Fibroblast of lung (primary cell): ENCODE measurements around the gene POLR3E. TPM values are rescaled to one million over a fixed set of nuclear protein-coding genes. Genes with fewer than 3 reads are reported as not detected.

Experiments used
- DNase-seq, 2 donors: peaks; one replicate each; pipeline versions ENCODE4 v3.0.0 to v3.0.0-alpha.2; 2010; ENCODE audit warnings: low read depth in 2 of 2
- H2AFZ ChIP-seq: 2 replicates; pipeline ENCODE4 v1.5.1; 2012; ENCODE audit warnings: low read length, control low read depth, inconsistent platforms
- H3K27ac ChIP-seq: 2 replicates; pipeline ENCODE4 v1.5.1; 2011; ENCODE audit warnings: low read length, control low read depth; ENCODE audit not compliant: insufficient read depth
- H3K27me3 ChIP-seq: 2 replicates; pipeline ENCODE4 v1.5.1; 2011; ENCODE audit warnings: mild to moderate bottlenecking, low read length; ENCODE audit not compliant: control insufficient read depth, insufficient read depth
- H3K36me3 ChIP-seq: 2 replicates; pipeline ENCODE4 v1.5.1; 2011; ENCODE audit warnings: low read length; ENCODE audit not compliant: control insufficient read depth, insufficient read depth
- H3K4me1 ChIP-seq: 2 replicates; pipeline ENCODE4 v1.5.1; 2011; ENCODE audit warnings: low read length; ENCODE audit not compliant: control insufficient read depth, insufficient read depth; ENCODE audit errors: extremely low read depth
- H3K4me2 ChIP-seq: 2 replicates; pipeline ENCODE4 v1.5.1; 2011; ENCODE audit warnings: low read length, control low read depth; ENCODE audit not compliant: insufficient read depth; ENCODE audit errors: extremely low read depth
- H3K4me3 ChIP-seq, 4 experiments: fragments of 200-600 bp in 1 of 4; sonication (generic) in 1 of 4; replicated peaks in 1 of 4; 2 replicates each; pipeline ENCODE4 v1.5.1; 2011 to 2016; ENCODE audit warnings: low read length in 4 of 4, low read depth in 3 of 4, mild to moderate bottlenecking in 3 of 4, control low read depth in 2 of 4, inconsistent platforms in 1 of 4, mixed read lengths in 1 of 4; ENCODE audit not compliant: insufficient read depth in 1 of 4; ENCODE audit errors: control extremely low read depth in 1 of 4
- H3K79me2 ChIP-seq: 2 replicates; pipeline ENCODE4 v1.5.1; 2012; ENCODE audit warnings: mild to moderate bottlenecking, low read length, inconsistent platforms; ENCODE audit not compliant: control insufficient read depth, insufficient read depth
- H3K9ac ChIP-seq: 2 replicates; pipeline ENCODE4 v1.5.1; 2011; ENCODE audit warnings: mild to moderate bottlenecking, low read length, control low read depth; ENCODE audit not compliant: insufficient read depth
- H3K9me3 ChIP-seq: 2 replicates; pipeline ENCODE4 v1.5.1; 2012; ENCODE audit warnings: low read depth, low read length; ENCODE audit not compliant: control insufficient read depth, insufficient read depth
- H4K20me1 ChIP-seq: 2 replicates; pipeline ENCODE4 v1.5.1; 2011; ENCODE audit warnings: low read length; ENCODE audit not compliant: control insufficient read depth, insufficient read depth; ENCODE audit errors: extremely low read depth
- EZH2 ChIP-seq: IDR thresholded peaks from 2 replicates; pipeline ENCODE4 v1.5.1; 2012; ENCODE audit warnings: low read length, control low read depth, mild to moderate bottlenecking; ENCODE audit errors: missing control alignments
- polyA plus RNA-seq, 2 donors: library from polyadenylated mRNA; depleted of rRNA in 1 of 2; stranded (reverse) in 1 of 2; unstranded in 1 of 2; fragments of >200 nt; gene quantifications; 2 replicates each; pipeline ENCODE4 v1.2.1, GENCODE V29; 2011 to 2012; ENCODE audit warnings: missing spikeins in 1 of 2
- total RNA-seq: library from RNA; depleted of rRNA; stranded (reverse); fragments of >200 nt; gene quantifications from 2 replicates; pipeline ENCODE4 v1.2.1, GENCODE V29; 2014
- TF ChIP-seq, protein P1 (sequence below), 2 donors: IDR thresholded peaks in 1 of 2; conservative IDR thresholded peaks in 1 of 2; 1 replicate in 1 of 2; 2 replicates in 1 of 2; pipeline ENCODE4 v1.5.1; 2011 to 2012; ENCODE audit warnings: low read length in 2 of 2, control low read depth in 1 of 2, inconsistent platforms in 1 of 2, low read depth in 1 of 2, mild to moderate bottlenecking in 1 of 2

Gene POLR3E
- total and polyA plus RNA-seq, 2 donors (not counting 1 experiment from before 2014, with no cell fraction given): 14.2 to 28.9 TPM

GRCh38 chr16:22352140-22352539, 54.9 kb downstream of the POLR3E start:
- Histone ChIP-seq H3K9me3 (no peaks in the 10 kb centered on the region), H3K27ac (no peak overlapping the region), H3K27me3 (no peaks in the 10 kb centered on the region), H3K36me3 (peaks cover 14% of the 10 kb centered on the region), H3K4me2 (no peak overlapping the region), H3K4me1 (peaks cover 3% of the 10 kb centered on the region), H2AFZ (no peak overlapping the region), H3K4me3 (no peak overlapping the region), H3K79me2 (peaks cover 40% of the 10 kb centered on the region), H4K20me1 (no peaks in the 10 kb centered on the region), H3K9ac (no peak overlapping the region)
- TF ChIP-seq, protein P1, sequence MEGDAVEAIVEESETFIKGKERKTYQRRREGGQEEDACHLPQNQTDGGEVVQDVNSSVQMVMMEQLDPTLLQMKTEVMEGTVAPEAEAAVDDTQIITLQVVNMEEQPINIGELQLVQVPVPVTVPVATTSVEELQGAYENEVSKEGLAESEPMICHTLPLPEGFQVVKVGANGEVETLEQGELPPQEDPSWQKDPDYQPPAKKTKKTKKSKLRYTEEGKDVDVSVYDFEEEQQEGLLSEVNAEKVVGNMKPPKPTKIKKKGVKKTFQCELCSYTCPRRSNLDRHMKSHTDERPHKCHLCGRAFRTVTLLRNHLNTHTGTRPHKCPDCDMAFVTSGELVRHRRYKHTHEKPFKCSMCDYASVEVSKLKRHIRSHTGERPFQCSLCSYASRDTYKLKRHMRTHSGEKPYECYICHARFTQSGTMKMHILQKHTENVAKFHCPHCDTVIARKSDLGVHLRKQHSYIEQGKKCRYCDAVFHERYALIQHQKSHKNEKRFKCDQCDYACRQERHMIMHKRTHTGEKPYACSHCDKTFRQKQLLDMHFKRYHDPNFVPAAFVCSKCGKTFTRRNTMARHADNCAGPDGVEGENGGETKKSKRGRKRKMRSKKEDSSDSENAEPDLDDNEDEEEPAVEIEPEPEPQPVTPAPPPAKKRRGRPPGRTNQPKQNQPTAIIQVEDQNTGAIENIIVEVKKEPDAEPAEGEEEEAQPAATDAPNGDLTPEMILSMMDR (conservative IDR thresholded peaks at IDR 0.05 in 1 of 2, IDR thresholded peaks at IDR 0.05 in 1 of 2; ENCODE audit: low read depth in 1 of 2, low read length in 2 of 2): no peak
- TF ChIP-seq EZH2: no peak
- no peak for DNase-seq

GRCh38 chr16:22352723-22353122, 55.5 kb downstream of the POLR3E start:
- no peaks in the 10 kb centered on the region for H3K9me3 ChIP-seq
- peaks cover 10% of the 10 kb centered on the region for H3K36me3 ChIP-seq
- no peaks in the 10 kb centered on the region for H4K20me1 ChIP-seq
- TF ChIP-seq, protein P1 (conservative IDR thresholded peaks at IDR 0.05 in 1 of 2, IDR thresholded peaks at IDR 0.05 in 1 of 2; ENCODE audit: low read depth in 1 of 2, low read length in 2 of 2): no peak
- TF ChIP-seq EZH2: no peak
- peaks cover 44% of the 10 kb centered on the region for H3K79me2 ChIP-seq
- H3K27me3 ChIP-seq: no peaks in the 10 kb centered on the region
- peak overlapping the region; percentile 62 for H3K27ac ChIP-seq
- H3K4me1 ChIP-seq: peaks cover 3% of the 10 kb centered on the region
- peak overlapping the region; percentile 3 for H3K4me2 ChIP-seq
- no peak overlapping the region for H2AFZ ChIP-seq
- no peak overlapping the region for H3K9ac ChIP-seq
- H3K4me3 ChIP-seq: no peak overlapping the region
- no peak for DNase-seq

DNA sequence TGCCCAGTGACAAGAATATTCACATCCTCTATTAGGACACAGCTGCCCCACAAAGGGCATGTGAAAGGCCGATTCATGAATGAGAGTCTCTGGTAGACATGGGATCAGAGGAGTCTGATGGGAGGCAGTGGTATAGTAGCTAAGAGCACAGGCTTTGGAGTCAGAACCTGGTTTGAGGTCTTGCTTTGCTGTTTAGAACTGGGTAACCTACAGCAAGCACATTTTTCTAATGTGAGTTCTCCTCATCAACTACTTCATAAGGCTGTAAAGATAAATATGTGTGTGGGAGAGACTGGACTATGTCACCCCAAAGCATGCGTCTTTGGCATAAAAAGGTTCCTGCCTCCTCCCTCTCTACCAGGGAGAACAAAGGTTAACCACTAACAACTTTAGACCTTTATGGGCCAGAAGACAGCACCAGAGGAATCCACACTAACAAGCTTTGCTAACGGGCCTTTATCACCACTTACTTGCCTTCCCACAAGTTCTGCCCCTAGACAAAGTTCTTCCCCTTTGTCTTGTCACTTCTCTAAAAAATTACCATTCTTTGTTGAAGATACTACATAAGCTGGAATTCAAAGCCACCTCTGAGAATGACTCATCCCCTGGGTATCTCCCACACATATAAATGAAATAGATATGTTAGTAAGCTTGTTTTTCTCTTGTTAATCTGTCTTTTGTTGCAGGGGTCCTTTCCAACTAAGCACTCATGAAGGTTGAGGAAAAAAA, 56.1 kb downstream of the POLR3E start:
- Histone ChIP-seq H3K9me3 (no peaks in the 10 kb centered on the region), H3K79me2 (peaks cover 48% of the 10 kb centered on the region), H3K36me3 (peaks cover 10% of the 10 kb centered on the region), H3K4me2 (peak overlapping the region; percentile 3), H4K20me1 (no peaks in the 10 kb centered on the region), H3K27ac (peak overlapping the region; percentile 62), H3K4me3 (no peak overlapping the region), H3K4me1 (peaks cover 3% of the 10 kb centered on the region), H3K27me3 (no peaks in the 10 kb centered on the region), H3K9ac (no peak overlapping the region), H2AFZ (no peak overlapping the region)
- DNase-seq: peak; percentile 52 to 97
- TF ChIP-seq, protein P1 (conservative IDR thresholded peaks at IDR 0.05 in 1 of 2, IDR thresholded peaks at IDR 0.05 in 1 of 2; ENCODE audit: low read depth in 1 of 2, low read length in 2 of 2): no peak
- TF ChIP-seq EZH2: no peak
